Tibial nerve (tissue), 4 donors: ENCODE data around the gene CYFIP2. TPM values are rescaled to one million over a fixed set of nuclear protein-coding genes. Genes with fewer than 3 reads are reported as not detected.

ENCODE experiments used
- DNase-seq, 2 donors: peaks; one replicate each; pipeline ENCODE4 v3.0.0-alpha.2; 2019; ENCODE audit warnings: low spot score in 2 of 2
- H3K27ac ChIP-seq, 4 donors: fragments of 200-600 bp; sonication (generic) in 3 of 4; one replicate each; pipeline ENCODE4 v1.5.1; 2017 to 2019; ENCODE audit warnings: mild to moderate bottlenecking in 1 of 4
- H3K27me3 ChIP-seq, 2 donors: fragments of 200-600 bp; sonication (generic) in 1 of 2; one replicate each; pipeline versions ENCODE4 v1.5.1 to v1.6.0; 2017 to 2019
- H3K36me3 ChIP-seq, 3 donors: fragments of 200-600 bp; sonication (generic); one replicate each; pipeline ENCODE4 v1.5.1; 2018 to 2019
- H3K4me1 ChIP-seq, 4 donors: fragments of 200-600 bp; sonication (generic) in 3 of 4; one replicate each; pipeline ENCODE4 v1.5.1; 2017 to 2019
- H3K4me3 ChIP-seq, 4 donors: fragments of 200-600 bp; sonication (generic) in 3 of 4; one replicate each; pipeline ENCODE4 v1.5.1; 2017 to 2019; ENCODE audit warnings: mild to moderate bottlenecking in 1 of 4, moderate library complexity in 1 of 4
- H3K9me3 ChIP-seq, 4 donors: fragments of 200-600 bp; sonication (generic) in 3 of 4; one replicate each; pipeline ENCODE4 v1.5.1; 2017 to 2019
- EP300 ChIP-seq, 2 donors: sonication (generic); formaldehyde crosslinking; IDR thresholded peaks; one replicate each; pipeline ENCODE4 v1.6.1; 2017; ENCODE audit warnings: antibody characterized with exemption in 2 of 2, mild to moderate bottlenecking in 1 of 2
- POLR2A ChIP-seq, 2 donors: fragments of 450-650 bp; IDR thresholded peaks; one replicate each; pipeline ENCODE4 v1.6.1; 2017; ENCODE audit warnings: antibody characterized with exemption in 2 of 2, mild to moderate bottlenecking in 2 of 2, moderate library complexity in 2 of 2
- WGBS, 2 donors: methylation state at CpG; one replicate each; pipeline ENCODE4 v1.1.5; 2018; 5-methylcytosine and 5-hydroxymethylcytosine counted together
- total RNA-seq, 4 donors: library from RNA; depleted of rRNA; stranded (reverse); fragments of >200 nt; gene quantifications; one replicate each; pipeline ENCODE4 v1.1.0, GENCODE V29; 2016
- TF ChIP-seq, protein P1 (sequence below), 5 experiments: fragments of 200-600 bp in 3 of 5; fragments of 450-650 bp in 2 of 5; sonication (generic) in 3 of 5; IDR thresholded peaks; one replicate each; pipeline ENCODE4 v1.5.1; 2016 to 2019; ENCODE audit warnings: antibody characterized with exemption in 5 of 5, mild to moderate bottlenecking in 3 of 5, moderate library complexity in 2 of 5

CYFIP2 gene
- total RNA-seq, 4 donors from 2014 or later: 14.4 to 27.3 (median 18.0) TPM

- no peaks in the 10 kb centered on the region for H3K36me3 ChIP-seq
- no peak overlapping the region for H3K27ac ChIP-seq
- no peaks in the 10 kb centered on the region for H3K9me3 ChIP-seq
- no peaks in the 10 kb centered on the region for H3K27me3 ChIP-seq
- H3K4me3 ChIP-seq: no peak overlapping the region
- DNase-seq: no peak
- no peaks in the 10 kb centered on the region for H3K4me1 ChIP-seq
- TF ChIP-seq POLR2A (IDR thresholded peaks at IDR 0.05) (no peak), EP300 (IDR thresholded peaks at IDR 0.05) (no peak)
- TF ChIP-seq, protein P1, sequence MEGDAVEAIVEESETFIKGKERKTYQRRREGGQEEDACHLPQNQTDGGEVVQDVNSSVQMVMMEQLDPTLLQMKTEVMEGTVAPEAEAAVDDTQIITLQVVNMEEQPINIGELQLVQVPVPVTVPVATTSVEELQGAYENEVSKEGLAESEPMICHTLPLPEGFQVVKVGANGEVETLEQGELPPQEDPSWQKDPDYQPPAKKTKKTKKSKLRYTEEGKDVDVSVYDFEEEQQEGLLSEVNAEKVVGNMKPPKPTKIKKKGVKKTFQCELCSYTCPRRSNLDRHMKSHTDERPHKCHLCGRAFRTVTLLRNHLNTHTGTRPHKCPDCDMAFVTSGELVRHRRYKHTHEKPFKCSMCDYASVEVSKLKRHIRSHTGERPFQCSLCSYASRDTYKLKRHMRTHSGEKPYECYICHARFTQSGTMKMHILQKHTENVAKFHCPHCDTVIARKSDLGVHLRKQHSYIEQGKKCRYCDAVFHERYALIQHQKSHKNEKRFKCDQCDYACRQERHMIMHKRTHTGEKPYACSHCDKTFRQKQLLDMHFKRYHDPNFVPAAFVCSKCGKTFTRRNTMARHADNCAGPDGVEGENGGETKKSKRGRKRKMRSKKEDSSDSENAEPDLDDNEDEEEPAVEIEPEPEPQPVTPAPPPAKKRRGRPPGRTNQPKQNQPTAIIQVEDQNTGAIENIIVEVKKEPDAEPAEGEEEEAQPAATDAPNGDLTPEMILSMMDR (IDR thresholded peaks at IDR 0.05): no peak
Observed at GRCh38 chr5:157247267-157247666, 18.7 kb upstream of the CYFIP2 start.

- H3K9me3 ChIP-seq: no peaks in the 10 kb centered on the region
- no peaks in the 10 kb centered on the region for H3K36me3 ChIP-seq
- TF ChIP-seq EP300 (IDR thresholded peaks at IDR 0.05) (no peak), POLR2A (IDR thresholded peaks at IDR 0.05) (no peak)
- TF ChIP-seq, protein P1 (IDR thresholded peaks at IDR 0.05): no peak
- H3K4me3 ChIP-seq: no peak overlapping the region
- no peaks in the 10 kb centered on the region for H3K27me3 ChIP-seq
- H3K4me1 ChIP-seq: peaks cover 0 to 4% (median 2%) of the 10 kb centered on the region in 4 donors
- 75 to 80% methylated on average over 11 of the region's 11 CpGs for WGBS, 2 donors
- DNase-seq: no peak
- H3K27ac ChIP-seq: no peak overlapping the region
Observed at GRCh38 chr5:157248821-157249470, 17.0 kb upstream of the CYFIP2 start.

DNA sequence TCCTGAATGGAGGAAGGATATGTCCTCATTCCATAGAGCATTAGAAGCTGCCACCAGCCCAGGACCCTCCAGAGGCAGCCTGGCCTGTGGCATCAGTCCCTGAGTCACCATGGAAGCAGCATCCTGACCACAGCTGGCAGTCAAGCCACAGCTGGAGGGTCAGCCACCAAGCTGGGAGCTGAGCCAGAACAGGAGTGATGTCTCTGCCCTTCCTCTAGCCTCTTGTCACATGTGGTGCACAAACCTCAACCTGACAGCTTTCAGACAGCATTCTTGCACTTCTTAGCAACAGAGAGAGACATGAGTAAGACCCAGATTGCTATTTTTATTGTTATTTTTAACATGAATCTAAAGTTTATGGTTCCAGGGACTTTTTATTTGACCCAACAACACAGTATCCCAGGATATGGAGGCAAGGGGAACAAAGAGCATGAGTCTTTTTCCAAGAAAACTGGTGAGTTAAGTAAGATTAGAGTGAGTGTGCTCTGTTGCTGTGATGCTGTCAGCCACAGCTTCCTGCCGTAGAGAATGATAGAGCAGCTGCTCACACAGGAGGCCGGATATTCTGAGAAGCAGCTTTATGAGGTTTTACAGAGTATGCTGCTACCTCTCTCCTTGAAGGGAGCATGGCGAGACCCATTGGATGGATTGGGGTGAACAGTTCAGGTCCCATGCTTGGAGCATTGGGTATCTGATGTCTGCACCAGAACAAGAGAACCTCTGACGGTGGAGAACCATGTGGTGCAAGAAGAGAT is 13.0 kb upstream of the CYFIP2 start:
- Histone ChIP-seq H3K36me3 (no peaks in the 10 kb centered on the region), H3K9me3 (no peaks in the 10 kb centered on the region), H3K27me3 (no peaks in the 10 kb centered on the region), H3K4me1 (peaks cover 0 to 5% (median 2%) of the 10 kb centered on the region in 4 donors), H3K4me3 (no peak overlapping the region), H3K27ac (no peak overlapping the region)
- TF ChIP-seq POLR2A (IDR thresholded peaks at IDR 0.05): no peak
- no peak for TF ChIP-seq EP300 (IDR thresholded peaks at IDR 0.05)
- TF ChIP-seq, protein P1 (IDR thresholded peaks at IDR 0.05): no peak
- WGBS, 2 donors: 75% methylated on average over 4 of the region's 4 CpGs
- DNase-seq: no peak

DNA sequence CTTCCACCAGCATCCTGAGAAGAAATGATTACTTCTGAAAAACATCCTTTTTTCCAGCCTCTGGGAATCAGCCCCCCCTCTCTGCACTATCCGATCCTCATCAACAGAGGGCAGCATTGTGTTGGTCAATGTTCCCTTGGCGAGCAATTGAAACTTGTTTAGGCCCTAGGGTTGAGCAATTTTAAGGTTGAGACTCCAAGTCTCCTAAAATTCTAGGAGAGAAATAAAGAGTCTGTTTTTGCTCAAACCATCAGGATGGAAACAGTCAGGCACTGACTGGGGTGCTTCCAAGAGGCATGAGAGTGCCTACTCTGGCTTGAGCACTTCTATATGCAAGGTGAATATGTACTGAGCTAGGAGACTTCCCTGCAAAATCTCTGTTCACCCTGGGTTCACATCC is 12.4 kb upstream of the CYFIP2 start:
- WGBS, 2 donors: 4 to 7% methylated on average over 2 of the region's 2 CpGs
- TF ChIP-seq, protein P1 (IDR thresholded peaks at IDR 0.05): peak; percentile 65 to 89 (median 81)
- TF ChIP-seq EP300 (IDR thresholded peaks at IDR 0.05): peak in 1 of 2 donors; percentile 22
- no peak for TF ChIP-seq POLR2A (IDR thresholded peaks at IDR 0.05)
- H3K27ac ChIP-seq: no peak overlapping the region
- H3K4me1 ChIP-seq: peaks cover 0 to 5% (median 2%) of the 10 kb centered on the region in 4 donors
- H3K9me3 ChIP-seq: no peaks in the 10 kb centered on the region
- peak; percentile 35 to 74 for DNase-seq
- H3K4me3 ChIP-seq: no peak overlapping the region
- no peaks in the 10 kb centered on the region for H3K27me3 ChIP-seq
- no peaks in the 10 kb centered on the region for H3K36me3 ChIP-seq

DNA sequence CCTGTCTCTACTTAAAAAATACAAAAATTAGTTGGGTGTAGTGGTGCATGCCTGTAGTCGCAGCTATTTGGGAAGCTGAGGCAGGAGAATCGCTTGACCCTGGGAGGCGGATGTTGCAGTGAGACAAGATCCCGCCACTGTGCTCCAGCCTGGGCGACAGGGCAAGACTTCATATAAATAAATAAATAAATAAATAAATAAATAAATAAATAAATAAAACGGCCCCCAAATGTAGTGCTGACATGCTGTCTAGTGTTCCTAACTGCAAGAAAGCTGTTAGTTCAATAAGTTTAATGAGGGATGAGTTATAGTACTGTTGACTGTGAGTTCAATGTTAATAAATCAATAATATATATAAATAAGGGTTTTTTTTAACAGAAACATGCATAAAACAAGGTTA is 7.5 kb upstream of the CYFIP2 start:
- H3K36me3 ChIP-seq: no peaks in the 10 kb centered on the region
- TF ChIP-seq POLR2A (IDR thresholded peaks at IDR 0.05): no peak
- TF ChIP-seq, protein P1 (IDR thresholded peaks at IDR 0.05): no peak
- no peak for TF ChIP-seq EP300 (IDR thresholded peaks at IDR 0.05)
- H3K9me3 ChIP-seq: no peaks in the 10 kb centered on the region
- no peak for DNase-seq
- no peaks in the 10 kb centered on the region for H3K27me3 ChIP-seq
- H3K4me3 ChIP-seq: no peak overlapping the region
- 93 to 96% methylated on average over 6 of the region's 6 CpGs for WGBS, 2 donors
- no peak overlapping the region for H3K27ac ChIP-seq
- H3K4me1 ChIP-seq: peaks cover 0 to 5% (median 2%) of the 10 kb centered on the region in 4 donors
